Natural killer cell (primary cell): ENCODE measurements around the gene NRBF2. TPM values are rescaled to one million over a fixed set of nuclear protein-coding genes. Genes with fewer than 3 reads are reported as not detected.
"Not testable (repeated sequence)": the region's sequence is repeated elsewhere in the genome, so short reads cannot be mapped to it uniquely, and the experiment has no call there.

Experiments
- ATAC-seq, 3 donors: fragments of 150-1000 bp in 2 of 3; fragments of 200-7000 bp in 1 of 3; cut with Tn5 transposase; 1 replicate in 1 of 3; 2 replicates in 2 of 3; pipeline ENCODE4 v1.10.0; 2021; ENCODE audit warnings: mild to moderate bottlenecking in 2 of 3, moderate library complexity in 2 of 3
- DNase-seq, 2 donors: peaks; one replicate each; pipeline versions ENCODE4 v3.0.0 to v3.0.0-alpha.2; 2013 to 2021; ENCODE audit warnings: mixed read lengths in 1 of 2
- H3K27ac ChIP-seq: one replicate; pipeline ENCODE4 v1.5.1; 2013; ENCODE audit warnings: mild to moderate bottlenecking, low read length
- H3K27me3 ChIP-seq: one replicate; pipeline ENCODE4 v1.6.1; 2013; ENCODE audit warnings: low read length; ENCODE audit not compliant: control insufficient read depth, insufficient read depth
- H3K36me3 ChIP-seq: one replicate; pipeline ENCODE4 v1.6.1; 2013; ENCODE audit warnings: low read length; ENCODE audit not compliant: control insufficient read depth, insufficient read depth
- H3K4me1 ChIP-seq: one replicate; pipeline ENCODE4 v1.6.1; 2013; ENCODE audit warnings: low read length; ENCODE audit not compliant: control insufficient read depth, insufficient read depth
- H3K4me3 ChIP-seq: one replicate; pipeline ENCODE4 v1.5.1; 2013; ENCODE audit warnings: low read length
- H3K9me3 ChIP-seq: one replicate; pipeline ENCODE4 v1.6.1; 2013; ENCODE audit warnings: low read length; ENCODE audit not compliant: control insufficient read depth, insufficient read depth
- H3K27ac Mint-ChIP-seq, 2 donors: one replicate each; pipeline ENCODE4 v1.8.0; 2022; ENCODE audit warnings: mild to moderate bottlenecking in 2 of 2, mixed read lengths in 2 of 2, moderate library complexity in 1 of 2
- H3K27me3 Mint-ChIP-seq, 2 donors: one replicate each; pipeline ENCODE4 v1.8.0; 2022; ENCODE audit warnings: low read depth in 2 of 2, mixed read lengths in 2 of 2
- H3K36me3 Mint-ChIP-seq: one replicate; pipeline ENCODE4 v1.8.0; 2022; ENCODE audit warnings: mixed read lengths
- H3K4me1 Mint-ChIP-seq, 2 donors: one replicate each; pipeline ENCODE4 v1.8.0; 2022; ENCODE audit warnings: mixed read lengths in 2 of 2
- H3K4me3 Mint-ChIP-seq: one replicate; pipeline ENCODE4 v1.8.0; 2022; ENCODE audit warnings: mild to moderate bottlenecking, moderate library complexity, mixed read lengths
- H3K9me3 Mint-ChIP-seq, 2 donors: one replicate each; pipeline ENCODE4 v1.8.0; 2022; ENCODE audit warnings: mixed read lengths in 2 of 2
- WGBS: methylation state at CpG from one replicate; pipeline ENCODE4 v1.1.7; 2013; ENCODE audit warnings: missing lambda C conversion rate; ENCODE audit not compliant: insufficient coverage; 5-methylcytosine and 5-hydroxymethylcytosine counted together
- intact Hi-C: fragments of 100-400 bp; cut with micrococcal nuclease; formaldehyde crosslinking; loops from one replicate; pipeline ENCODE4 v1.14.2; 2022
- total RNA-seq, 4 donors: library from RNA; stranded (reverse); fragments of 120-200 nt in 1 of 4; gene quantifications; one replicate each; pipeline versions ENCODE4 v1.2.3 to v1.2.4, GENCODE V29; 2013 to 2022
- TF ChIP-seq, protein P1 (sequence below): fragments of 200-600 bp; IDR thresholded peaks from one replicate; pipeline ENCODE4 v1.8.0; 2022; ENCODE audit warnings: antibody characterized with exemption

The NRBF2 gene
- total RNA-seq, 3 donors from 2014 or later (not counting 1 experiment from before 2014, with no cell fraction given): 17.7 to 21.3 (median 18.2) TPM

GRCh38 chr10:63150745-63151144, 17.6 kb downstream of the NRBF2 start:
- no peak for DNase-seq
- peaks cover 6% of the 10 kb centered on the region for H3K36me3 Mint-ChIP-seq
- TF ChIP-seq, protein P1, sequence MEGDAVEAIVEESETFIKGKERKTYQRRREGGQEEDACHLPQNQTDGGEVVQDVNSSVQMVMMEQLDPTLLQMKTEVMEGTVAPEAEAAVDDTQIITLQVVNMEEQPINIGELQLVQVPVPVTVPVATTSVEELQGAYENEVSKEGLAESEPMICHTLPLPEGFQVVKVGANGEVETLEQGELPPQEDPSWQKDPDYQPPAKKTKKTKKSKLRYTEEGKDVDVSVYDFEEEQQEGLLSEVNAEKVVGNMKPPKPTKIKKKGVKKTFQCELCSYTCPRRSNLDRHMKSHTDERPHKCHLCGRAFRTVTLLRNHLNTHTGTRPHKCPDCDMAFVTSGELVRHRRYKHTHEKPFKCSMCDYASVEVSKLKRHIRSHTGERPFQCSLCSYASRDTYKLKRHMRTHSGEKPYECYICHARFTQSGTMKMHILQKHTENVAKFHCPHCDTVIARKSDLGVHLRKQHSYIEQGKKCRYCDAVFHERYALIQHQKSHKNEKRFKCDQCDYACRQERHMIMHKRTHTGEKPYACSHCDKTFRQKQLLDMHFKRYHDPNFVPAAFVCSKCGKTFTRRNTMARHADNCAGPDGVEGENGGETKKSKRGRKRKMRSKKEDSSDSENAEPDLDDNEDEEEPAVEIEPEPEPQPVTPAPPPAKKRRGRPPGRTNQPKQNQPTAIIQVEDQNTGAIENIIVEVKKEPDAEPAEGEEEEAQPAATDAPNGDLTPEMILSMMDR: no peak
- H3K4me1 Mint-ChIP-seq: peaks cover 25 to 30% of the 10 kb centered on the region in 2 donors
- Histone ChIP-seq H3K9me3 (no peaks in the 10 kb centered on the region), H3K4me1 (no peaks in the 10 kb centered on the region), H3K27ac (no peak overlapping the region), H3K36me3 (peaks cover 48% of the 10 kb centered on the region), H3K4me3 (no peak overlapping the region), H3K27me3 (no peaks in the 10 kb centered on the region)
- intact Hi-C loops: no loop called here
- ATAC-seq: no peak
- no peak overlapping the region for H3K27ac Mint-ChIP-seq
- H3K4me3 Mint-ChIP-seq: no peak overlapping the region
- 96% methylated on average over 4 of the region's 4 CpGs for WGBS
- H3K27me3 Mint-ChIP-seq: no peaks in the 10 kb centered on the region
- no peaks in the 10 kb centered on the region for H3K9me3 Mint-ChIP-seq

GRCh38 chr10:63153868-63154545, 20.9 kb downstream of the NRBF2 start:
- WGBS: 95% methylated on average over 9 of the region's 9 CpGs
- ATAC-seq, intact Hi-C loops, H3K4me1 ChIP-seq, H3K27me3 Mint-ChIP-seq, H3K9me3 ChIP-seq, H3K36me3 Mint-ChIP-seq, H3K27ac Mint-ChIP-seq, H3K4me3 ChIP-seq, H3K9me3 Mint-ChIP-seq, DNase-seq, H3K27me3 ChIP-seq, H3K4me3 Mint-ChIP-seq, H3K27ac ChIP-seq: not testable (repeated sequence)
- peaks cover 12 to 15% of the 10 kb centered on the region in 2 donors for H3K4me1 Mint-ChIP-seq
- peaks cover 40% of the 10 kb centered on the region for H3K36me3 ChIP-seq

DNA sequence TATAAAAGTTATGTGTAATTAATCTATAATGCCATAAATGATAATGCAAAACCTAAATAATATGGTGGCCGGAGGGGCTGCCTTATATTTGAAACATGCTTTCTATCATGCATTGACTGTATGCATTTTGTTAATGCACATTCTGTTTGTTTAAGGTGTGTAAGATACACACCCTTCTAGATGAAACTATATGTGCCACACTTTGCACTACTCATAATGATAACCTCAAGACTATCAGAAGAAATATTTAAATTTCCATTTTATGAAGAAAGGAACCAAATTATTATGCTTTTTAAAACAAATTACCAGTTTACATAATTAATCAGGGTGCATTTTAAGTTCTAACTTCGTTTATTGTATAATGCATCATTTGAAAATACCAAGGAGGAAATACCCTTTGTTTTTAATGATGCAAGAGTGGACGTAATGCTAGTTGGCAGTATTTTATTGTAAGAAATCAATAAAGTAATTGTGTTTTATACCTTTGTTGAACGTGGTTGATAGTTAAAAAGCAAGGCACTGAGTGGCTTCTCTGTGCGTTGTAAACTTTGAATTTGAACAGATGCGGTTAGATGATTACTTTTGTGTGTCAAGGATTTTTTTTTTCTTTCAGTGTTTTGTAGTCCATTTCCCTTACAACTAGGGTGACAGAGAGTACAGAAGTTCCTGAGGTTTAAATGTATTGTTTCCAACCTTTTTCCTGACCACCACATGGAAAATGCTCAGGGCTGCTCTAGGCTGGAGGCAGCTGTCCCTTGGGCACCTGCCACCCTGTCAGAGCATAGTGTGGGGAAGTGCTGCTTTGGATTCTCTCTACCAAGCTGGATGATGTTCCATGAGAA, 21.6 kb downstream of the NRBF2 start:
- H3K4me3 ChIP-seq: no peak overlapping the region
- no peaks in the 10 kb centered on the region for H3K27me3 ChIP-seq
- H3K36me3 ChIP-seq: peaks cover 40% of the 10 kb centered on the region
- Mint-ChIP-seq H3K4me3 (no peak overlapping the region), H3K36me3 (peaks cover 6% of the 10 kb centered on the region), H3K27ac (no peak overlapping the region), H3K4me1 (peaks cover 10 to 11% of the 10 kb centered on the region in 2 donors), H3K9me3 (no peaks in the 10 kb centered on the region), H3K27me3 (no peaks in the 10 kb centered on the region)
- WGBS: 93% methylated on average over 5 of the region's 6 CpGs
- intact Hi-C loops: loop anchor here (5.0 kb wide), 1 partner anchor 542 kb away; no protein-coding TSS in a partner anchor
- TF ChIP-seq, protein P1: no peak
- no peak overlapping the region for H3K27ac ChIP-seq
- DNase-seq (no peak), ATAC-seq (no peak)
- no peaks in the 10 kb centered on the region for H3K9me3 ChIP-seq
- H3K4me1 ChIP-seq: no peaks in the 10 kb centered on the region

- TF ChIP-seq, protein P1: no peak
- 86% methylated on average over 8 of the region's 8 CpGs for WGBS
- H3K9me3 Mint-ChIP-seq: no peaks in the 10 kb centered on the region
Measured at GRCh38 chr10:63155388-63156020, 22.4 kb downstream of the NRBF2 start.

More at GRCh38 chr10:63155388-63156020, 22.4 kb downstream of the NRBF2 start:
- no peaks in the 10 kb centered on the region for H3K27me3 Mint-ChIP-seq
- H3K36me3 Mint-ChIP-seq: peaks cover 6% of the 10 kb centered on the region
- no peak overlapping the region for H3K27ac Mint-ChIP-seq
- Histone ChIP-seq H3K4me3 (no peak overlapping the region), H3K9me3 (no peaks in the 10 kb centered on the region), H3K27ac (no peak overlapping the region), H3K27me3 (no peaks in the 10 kb centered on the region), H3K36me3 (peaks cover 38% of the 10 kb centered on the region), H3K4me1 (no peaks in the 10 kb centered on the region)
- ATAC-seq: no peak
- intact Hi-C loops: loop anchor here (5.0 kb wide), 1 partner anchor 543 kb away; no protein-coding TSS in a partner anchor
- no peak overlapping the region for H3K4me3 Mint-ChIP-seq
- peaks cover 6 to 15% of the 10 kb centered on the region in 2 donors for H3K4me1 Mint-ChIP-seq
- no peak for DNase-seq
